Measurements from ENCODE around the gene EHBP1.

The EHBP1 gene

GRCh38 chr2:62687636-62688035 lies 17.9 kb upstream of the EHBP1 start:
- H3K23ac ChIP-seq (ENCODE audit: low read length in 2 of 2), result no peak overlapping the region
- no peak overlapping the region for H3K9ac ChIP-seq (ENCODE audit: low read length)
- no peak overlapping the region for H3K4ac ChIP-seq (ENCODE audit: low read depth in 1 of 2, low read length in 2 of 2)
- no peaks in the 10 kb centered on the region for H3K36me3 ChIP-seq (ENCODE audit: control insufficient read depth in 1 of 2, insufficient read depth in 2 of 2, low read depth in 1 of 2, low read length in 2 of 2)
- H2AFZ ChIP-seq (ENCODE audit: low read depth, low read length), result no peak overlapping the region
- H2BK12ac ChIP-seq (ENCODE audit: low read length in 2 of 2), result no peak overlapping the region
- WGBS, result 65% methylated on average over 2 of the region's 2 CpGs
- DNase-seq, result peak; percentile 33
- H2BK15ac ChIP-seq (ENCODE audit: low read depth, poor library complexity, severe bottlenecking), result no peak overlapping the region
- H3K4me1 ChIP-seq (ENCODE audit: control insufficient read depth, insufficient read depth, low read depth, low read length), result no peaks in the 10 kb centered on the region
- no peaks in the 10 kb centered on the region for H3K79me1 ChIP-seq (replicated peaks; ENCODE audit: low read length, poor library complexity, severe bottlenecking)
- no peaks in the 10 kb centered on the region for H3K27me3 ChIP-seq (ENCODE audit: control insufficient read depth in 1 of 2, insufficient read depth in 1 of 2, low read length in 2 of 2)
- H3K27ac ChIP-seq (ENCODE audit: low read length, poor library complexity, severe bottlenecking), result no peak overlapping the region
- no peak overlapping the region for H2AK5ac ChIP-seq (ENCODE audit: low read length, severe bottlenecking)
- H4K8ac ChIP-seq (ENCODE audit: low read length), result no peak overlapping the region
- no peak overlapping the region for H2BK5ac ChIP-seq (ENCODE audit: low read depth, low read length, poor library complexity, severe bottlenecking)
- H3K14ac ChIP-seq (ENCODE audit: low read length in 2 of 2), result no peak overlapping the region
- H3K9me3 ChIP-seq (ENCODE audit: control insufficient read depth, low read length), result no peaks in the 10 kb centered on the region
- H3K4me3 ChIP-seq (ENCODE audit: insufficient read depth in 1 of 2, low read depth in 1 of 2, low read length in 2 of 2), result no peak overlapping the region
- no peak overlapping the region for H2BK120ac ChIP-seq (ENCODE audit: low read depth, low read length)
- H4K91ac ChIP-seq (ENCODE audit: low read length), result no peak overlapping the region
- H3K4me2 ChIP-seq (ENCODE audit: low read length, poor library complexity, severe bottlenecking), result no peak overlapping the region
- H3K18ac ChIP-seq (ENCODE audit: low read depth in 1 of 2, low read length in 2 of 2), result no peak overlapping the region

DNA sequence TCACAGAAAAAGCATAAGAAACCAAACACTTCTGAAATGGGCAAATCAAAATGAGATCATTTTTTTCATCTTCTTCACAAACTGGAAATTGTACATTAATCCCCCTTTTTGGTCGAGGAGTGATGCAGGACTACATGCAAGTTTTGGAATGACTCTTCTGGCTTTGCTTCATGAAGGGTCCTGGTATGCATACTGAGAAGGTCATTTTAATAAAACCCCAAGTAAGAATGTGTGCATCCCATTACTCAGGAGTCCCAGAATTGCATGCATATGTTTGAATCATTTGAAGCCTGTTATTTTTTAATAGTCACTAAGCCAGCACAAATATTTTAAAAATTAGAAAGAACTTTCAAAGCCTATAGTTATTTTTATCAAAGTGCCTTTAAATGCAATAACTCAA lies 16.7 kb upstream of the EHBP1 start:
- H2AK5ac ChIP-seq (ENCODE audit: low read length, severe bottlenecking), result no peak overlapping the region
- H3K27ac ChIP-seq (ENCODE audit: low read length, poor library complexity, severe bottlenecking), result no peak overlapping the region
- H4K8ac ChIP-seq (ENCODE audit: low read length), result no peak overlapping the region
- H3K9ac ChIP-seq (ENCODE audit: low read length), result no peak overlapping the region
- H3K36me3 ChIP-seq (ENCODE audit: control insufficient read depth in 1 of 2, insufficient read depth in 2 of 2, low read depth in 1 of 2, low read length in 2 of 2), result no peaks in the 10 kb centered on the region
- no peak overlapping the region for H3K4ac ChIP-seq (ENCODE audit: low read depth in 1 of 2, low read length in 2 of 2)
- H2AFZ ChIP-seq (ENCODE audit: low read depth, low read length), result no peak overlapping the region
- no peak overlapping the region for H3K4me3 ChIP-seq (ENCODE audit: insufficient read depth in 1 of 2, low read depth in 1 of 2, low read length in 2 of 2)
- no peak overlapping the region for H2BK5ac ChIP-seq (ENCODE audit: low read depth, low read length, poor library complexity, severe bottlenecking)
- no peaks in the 10 kb centered on the region for H3K9me3 ChIP-seq (ENCODE audit: control insufficient read depth, low read length)
- no peak overlapping the region for H4K91ac ChIP-seq (ENCODE audit: low read length)
- H2BK12ac ChIP-seq (ENCODE audit: low read length in 2 of 2), result no peak overlapping the region
- no peaks in the 10 kb centered on the region for H3K79me1 ChIP-seq (replicated peaks; ENCODE audit: low read length, poor library complexity, severe bottlenecking)
- H3K4me2 ChIP-seq (ENCODE audit: low read length, poor library complexity, severe bottlenecking), result no peak overlapping the region
- H2BK120ac ChIP-seq (ENCODE audit: low read depth, low read length), result no peak overlapping the region
- H3K4me1 ChIP-seq (ENCODE audit: control insufficient read depth, insufficient read depth, low read depth, low read length), result no peaks in the 10 kb centered on the region
- H3K18ac ChIP-seq (ENCODE audit: low read depth in 1 of 2, low read length in 2 of 2), result no peak overlapping the region
- 100% methylated on average over 1 of the region's 1 CpG for WGBS
- no peak overlapping the region for H2BK15ac ChIP-seq (ENCODE audit: low read depth, poor library complexity, severe bottlenecking)
- DNase-seq, result no peak
- H3K14ac ChIP-seq (ENCODE audit: low read length in 2 of 2), result no peak overlapping the region
- no peak overlapping the region for H3K23ac ChIP-seq (ENCODE audit: low read length in 2 of 2)
- no peaks in the 10 kb centered on the region for H3K27me3 ChIP-seq (ENCODE audit: control insufficient read depth in 1 of 2, insufficient read depth in 1 of 2, low read length in 2 of 2)

DNA sequence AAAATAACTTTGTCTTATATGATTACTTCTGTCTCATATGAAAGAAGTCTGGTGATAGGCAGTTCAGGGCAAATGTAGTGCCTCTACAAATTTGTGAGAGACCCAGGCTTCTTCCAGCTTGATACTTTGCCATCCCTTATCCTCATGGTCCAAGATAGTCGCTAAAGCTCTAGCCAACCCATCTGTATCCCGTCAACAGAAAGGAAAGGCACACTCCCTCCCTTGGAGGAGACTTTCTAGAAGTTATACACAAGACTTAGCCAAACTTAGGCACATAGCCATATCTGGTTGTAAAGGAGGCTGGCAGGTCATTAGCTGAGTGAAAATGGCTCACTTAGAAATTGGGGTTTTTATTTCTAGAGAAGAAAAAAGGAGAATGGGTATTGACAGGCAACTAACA lies 14.3 kb upstream of the EHBP1 start:
- H2BK15ac ChIP-seq (ENCODE audit: low read depth, poor library complexity, severe bottlenecking), result no peak overlapping the region
- no peaks in the 10 kb centered on the region for H3K36me3 ChIP-seq (ENCODE audit: control insufficient read depth in 1 of 2, insufficient read depth in 2 of 2, low read depth in 1 of 2, low read length in 2 of 2)
- H3K4ac ChIP-seq (ENCODE audit: low read depth in 1 of 2, low read length in 2 of 2), result no peak overlapping the region
- H2AK5ac ChIP-seq (ENCODE audit: low read length, severe bottlenecking), result no peak overlapping the region
- H2BK12ac ChIP-seq (ENCODE audit: low read length in 2 of 2), result no peak overlapping the region
- no peak for DNase-seq
- no peak overlapping the region for H3K4me2 ChIP-seq (ENCODE audit: low read length, poor library complexity, severe bottlenecking)
- H2BK120ac ChIP-seq (ENCODE audit: low read depth, low read length), result no peak overlapping the region
- no peak overlapping the region for H2AFZ ChIP-seq (ENCODE audit: low read depth, low read length)
- H3K4me3 ChIP-seq (ENCODE audit: insufficient read depth in 1 of 2, low read depth in 1 of 2, low read length in 2 of 2), result no peak overlapping the region
- no peak overlapping the region for H3K18ac ChIP-seq (ENCODE audit: low read depth in 1 of 2, low read length in 2 of 2)
- H4K8ac ChIP-seq (ENCODE audit: low read length), result no peak overlapping the region
- 100% methylated on average over 1 of the region's 2 CpGs for WGBS
- H3K4me1 ChIP-seq (ENCODE audit: control insufficient read depth, insufficient read depth, low read depth, low read length), result no peaks in the 10 kb centered on the region
- no peaks in the 10 kb centered on the region for H3K9me3 ChIP-seq (ENCODE audit: control insufficient read depth, low read length)
- no peak overlapping the region for H3K14ac ChIP-seq (ENCODE audit: low read length in 2 of 2)
- H2BK5ac ChIP-seq (ENCODE audit: low read depth, low read length, poor library complexity, severe bottlenecking), result no peak overlapping the region
- H3K27ac ChIP-seq (ENCODE audit: low read length, poor library complexity, severe bottlenecking), result no peak overlapping the region
- H3K23ac ChIP-seq (ENCODE audit: low read length in 2 of 2), result no peak overlapping the region
- no peaks in the 10 kb centered on the region for H3K27me3 ChIP-seq (ENCODE audit: control insufficient read depth in 1 of 2, insufficient read depth in 1 of 2, low read length in 2 of 2)
- no peak overlapping the region for H4K91ac ChIP-seq (ENCODE audit: low read length)
- no peaks in the 10 kb centered on the region for H3K79me1 ChIP-seq (replicated peaks; ENCODE audit: low read length, poor library complexity, severe bottlenecking)
- no peak overlapping the region for H3K9ac ChIP-seq (ENCODE audit: low read length)

GRCh38 chr2:62692225-62692624 lies 13.3 kb upstream of the EHBP1 start:
- no peak overlapping the region for H3K27ac ChIP-seq (ENCODE audit: low read length, poor library complexity, severe bottlenecking)
- DNase-seq, result no peak
- no peaks in the 10 kb centered on the region for H3K27me3 ChIP-seq (ENCODE audit: control insufficient read depth in 1 of 2, insufficient read depth in 1 of 2, low read length in 2 of 2)
- H2BK5ac ChIP-seq (ENCODE audit: low read depth, low read length, poor library complexity, severe bottlenecking), result no peak overlapping the region
- no peak overlapping the region for H3K9ac ChIP-seq (ENCODE audit: low read length)
- H3K36me3 ChIP-seq (ENCODE audit: control insufficient read depth in 1 of 2, insufficient read depth in 2 of 2, low read depth in 1 of 2, low read length in 2 of 2), result no peaks in the 10 kb centered on the region
- no peak overlapping the region for H3K4me2 ChIP-seq (ENCODE audit: low read length, poor library complexity, severe bottlenecking)
- no peak overlapping the region for H2AK5ac ChIP-seq (ENCODE audit: low read length, severe bottlenecking)
- H3K18ac ChIP-seq (ENCODE audit: low read depth in 1 of 2, low read length in 2 of 2), result no peak overlapping the region
- no peak overlapping the region for H2AFZ ChIP-seq (ENCODE audit: low read depth, low read length)
- no peaks in the 10 kb centered on the region for H3K9me3 ChIP-seq (ENCODE audit: control insufficient read depth, low read length)
- H3K4me3 ChIP-seq (ENCODE audit: insufficient read depth in 1 of 2, low read depth in 1 of 2, low read length in 2 of 2), result no peak overlapping the region
- no peak overlapping the region for H3K4ac ChIP-seq (ENCODE audit: low read depth in 1 of 2, low read length in 2 of 2)
- no peak overlapping the region for H2BK120ac ChIP-seq (ENCODE audit: low read depth, low read length)
- no peak overlapping the region for H2BK15ac ChIP-seq (ENCODE audit: low read depth, poor library complexity, severe bottlenecking)
- H3K23ac ChIP-seq (ENCODE audit: low read length in 2 of 2), result no peak overlapping the region
- no peaks in the 10 kb centered on the region for H3K79me1 ChIP-seq (replicated peaks; ENCODE audit: low read length, poor library complexity, severe bottlenecking)
- no peak overlapping the region for H2BK12ac ChIP-seq (ENCODE audit: low read length in 2 of 2)
- H4K8ac ChIP-seq (ENCODE audit: low read length), result no peak overlapping the region
- H3K14ac ChIP-seq (ENCODE audit: low read length in 2 of 2), result no peak overlapping the region
- H3K4me1 ChIP-seq (ENCODE audit: control insufficient read depth, insufficient read depth, low read depth, low read length), result no peaks in the 10 kb centered on the region
- no peak overlapping the region for H4K91ac ChIP-seq (ENCODE audit: low read length)
